K562 (cell line): ENCODE results near the gene SLC30A7. TPM values are rescaled to one million over a fixed set of nuclear protein-coding genes. Genes with fewer than 3 reads are reported as not detected.

ENCODE experiments used
- BACH1 ChIP-seq: fragments of 200-800 bp; sonication (Bioruptor generic); IDR thresholded peaks from 2 replicates; pipeline ENCODE4 v1.6.1; 2016; ENCODE audit warnings: missing genetic modification characterization, missing compliant biosample characterization
- CREM ChIP-seq: IDR thresholded peaks from 2 replicates; pipeline ENCODE4 v1.6.1; 2014; ENCODE audit warnings: antibody characterized with exemption, low read depth
- FOS ChIP-seq: IDR thresholded peaks from 3 replicates; pipeline ENCODE4 v1.6.1; 2011; ENCODE audit not compliant: insufficient read length; ENCODE audit errors: extremely low read depth
- HES1 ChIP-seq: fragments of 450-650 bp; IDR thresholded peaks from 2 replicates; pipeline ENCODE4 v1.6.1; 2016; ENCODE audit warnings: low read depth, mild to moderate bottlenecking, moderate library complexity
- HINFP ChIP-seq: fragments of 450-650 bp; conservative IDR thresholded peaks from 2 replicates; pipeline ENCODE4 v1.6.1; 2016; ENCODE audit warnings: missing genetic modification characterization, low read depth, mild to moderate bottlenecking, control low read depth, missing compliant biosample characterization
- HMG20A ChIP-seq: fragments of 450-650 bp; formaldehyde crosslinking; conservative IDR thresholded peaks from 2 replicates; pipeline ENCODE4 v1.4.0; 2020; ENCODE audit warnings: mild to moderate bottlenecking, mixed read lengths
- HNRNPH1 ChIP-seq: fragments of 200-400 bp; formaldehyde crosslinking; optimal IDR thresholded peaks from 2 replicates; pipeline ENCODE3; 2017; ENCODE audit warnings: low read depth, mild to moderate bottlenecking, low read length, moderate library complexity
- IRF1 ChIP-seq: sonication (generic); formaldehyde crosslinking; IDR thresholded peaks from 2 replicates; pipeline ENCODE4 v1.8.0; 2022; ENCODE audit warnings: missing genetic modification reagents, mild to moderate bottlenecking, borderline replicate concordance
- MED1 ChIP-seq: sonication (generic); formaldehyde crosslinking; IDR thresholded peaks from 2 replicates; pipeline ENCODE4 v1.8.1; 2023; ENCODE audit warnings: missing genetic modification reagents, borderline replicate concordance
- MLLT1 ChIP-seq, 2 experiments: fragments of 450-650 bp; IDR thresholded peaks; 2 replicates each; pipeline ENCODE4 v1.6.1; 2016
- NR1H2 ChIP-seq: sonication (generic); formaldehyde crosslinking; IDR thresholded peaks from 2 replicates; pipeline ENCODE4 v1.4.0; 2020; ENCODE audit warnings: mild to moderate bottlenecking, missing genetic modification reagents
- POLR3A ChIP-seq: IDR thresholded peaks from 2 replicates; pipeline ENCODE4 v1.6.1; 2011; ENCODE audit warnings: borderline replicate concordance, mild to moderate bottlenecking, moderate library complexity; ENCODE audit not compliant: insufficient read length, insufficient read depth; ENCODE audit errors: extremely low read depth
- SAFB2 ChIP-seq: fragments of 200-400 bp; formaldehyde crosslinking; IDR thresholded peaks from 2 replicates; pipeline ENCODE4 v1.6.1; 2018; ENCODE audit warnings: borderline replicate concordance, low read length, low read depth, moderate library complexity; ENCODE audit not compliant: severe bottlenecking
- SAP30 ChIP-seq: fragments of 200-600 bp; sonication (generic); IDR thresholded peaks from 2 replicates; pipeline ENCODE4 v1.6.1; 2012; ENCODE audit warnings: borderline replicate concordance, low read depth, mild to moderate bottlenecking, moderate library complexity, low read length, control low read depth, inconsistent platforms; ENCODE audit not compliant: insufficient read depth, poor library complexity, severe bottlenecking
- SMARCE1 ChIP-seq: fragments of 450-650 bp; IDR thresholded peaks from 2 replicates; pipeline ENCODE4 v1.7.1; 2016; ENCODE audit warnings: mild to moderate bottlenecking
- YY1 ChIP-seq, 3 experiments: IDR thresholded peaks; 2 replicates each; pipeline ENCODE4 v1.6.1; 2011; ENCODE audit warnings: low read length in 2 of 3, mild to moderate bottlenecking in 2 of 3, moderate library complexity in 2 of 3, borderline replicate concordance in 1 of 3, control low read depth in 1 of 3, low read depth in 1 of 3; ENCODE audit not compliant: insufficient read depth in 3 of 3, insufficient replicate concordance in 2 of 3, control insufficient read depth in 1 of 3, insufficient read length in 1 of 3; ENCODE audit errors: extremely low read depth in 1 of 3
- ZFPM2 ChIP-seq: fragments of 250-450 bp; sonication (Bioruptor Pico); IDR thresholded peaks from 2 replicates; pipeline ENCODE4 v1.5.1; 2022; ENCODE audit warnings: mild to moderate bottlenecking
- ZNF146 ChIP-seq: IDR thresholded peaks from one replicate; pipeline ENCODE4 v1.6.1; 2018; ENCODE audit warnings: missing compliant biosample characterization; ENCODE audit not compliant: unreplicated experiment
- ZNF589 ChIP-seq: fragments of 200-800 bp; sonication (Bioruptor generic); IDR thresholded peaks from 2 replicates; pipeline ENCODE4 v1.6.1; 2016; ENCODE audit warnings: low read depth, missing genetic modification characterization, missing compliant biosample characterization
- ZSCAN32 ChIP-seq: fragments of 450-650 bp; formaldehyde crosslinking; IDR thresholded peaks from 2 replicates; pipeline ENCODE4 v1.4.0; 2020; ENCODE audit warnings: mild to moderate bottlenecking, moderate library complexity
- polyA plus RNA-seq, 8 experiments: library from polyadenylated mRNA; depleted of rRNA in 4 of 8; stranded (reverse) in 5 of 8; unstranded in 3 of 8; fragments of >200 nt; fragmentation: Nextera tagmentation in 2 of 8; fragmentation: Illumina TruSeq in 1 of 8; extraction: Ambion mirVana in 2 of 8; extraction: Trizol in 1 of 8; gene quantifications; 2 replicates each; pipeline versions ENCODE4 v1.2.1 to v1.2.3, GENCODE V29; 2011 to 2014; ENCODE audit warnings: inconsistent platforms in 1 of 8, missing spikeins in 1 of 8
- total RNA-seq, 7 experiments: library from RNA; depleted of rRNA in 6 of 7; stranded (reverse); fragments of >200 nt in 6 of 7; fragmentation: Illumina TruSeq in 2 of 7; extraction: Trizol in 2 of 7; gene quantifications; 2 replicates each; pipeline versions ENCODE4 v1.2.1 to v1.2.3, GENCODE V29; 2011 to 2021; ENCODE audit warnings: low replicate concordance in 1 of 7

SLC30A7 gene
- total and polyA plus RNA-seq, 9 of the 15 experiments (the other 6 are each of a cell fraction or from before 2014, with no cell fraction given), result 3.5 to 17.1 (median 7.2) TPM

- TF ChIP-seq YY1 (IDR thresholded peaks at IDR 0.05; ENCODE audit: borderline replicate concordance in 1 of 3, control insufficient read depth in 1 of 3, extremely low read depth in 1 of 3, insufficient read depth in 3 of 3, insufficient read length in 1 of 3, insufficient replicate concordance in 2 of 3, low read depth in 1 of 3, low read length in 2 of 3) (peak in 1 of 3 experiments; percentile 59), BACH1 (no peak), ZFPM2 (CRISPR knock-in tag) (no peak), SAP30 (peak; percentile 85), MED1 (no peak), ZSCAN32 (peak; percentile 94), SMARCE1 (no peak), SAFB2 (no peak), MLLT1 (IDR thresholded peaks at IDR 0.05) (peak; percentile 21 to 47; a peak in 2 of 4 replicates), HNRNPH1 (no peak), POLR3A (no peak), IRF1 (CRISPR knock-in tag) (no peak), HINFP (tag) (no peak), ZNF146 (no peak), ZNF589 (CRISPR knock-in tag) (no peak), FOS (no peak), HMG20A (CRISPR knock-in tag) (no peak), HES1 (no peak; the same call in 1 of the 2 replicates), CREM (peak; percentile 65), NR1H2 (CRISPR knock-in tag) (no peak)
Observed at GRCh38 chr1:101025657-101026429, 130.0 kb downstream of the SLC30A7 start, which contains the start of gene DPH5 (continued).
